SU-DHL-6 (cell line): ENCODE results near the gene DPP4.

Source experiments
- CTCF ChIP-seq: fragments of 200-600 bp; sonication (generic); IDR thresholded peaks from one replicate; pipeline ENCODE4 v1.5.1; 2017; ENCODE audit warnings: antibody characterized with exemption, mild to moderate bottlenecking, low read length, moderate library complexity; ENCODE audit not compliant: insufficient read depth, poor library complexity, severe bottlenecking
- EZH2phosphoT487 ChIP-seq: fragments of 200-600 bp; sonication (generic), shearing (Covaris generic); conservative IDR thresholded peaks from 2 replicates; pipeline ENCODE4 v1.6.1; 2018; ENCODE audit warnings: mild to moderate bottlenecking, antibody characterized with exemption, low read length, moderate library complexity, mixed read lengths

GRCh38 chr2:161964160-161964559 is 109.9 kb downstream of the DPP4 start:
- TF ChIP-seq CTCF = no peak
- no peak for TF ChIP-seq EZH2phosphoT487
